Kidney glomerular epithelial cell (primary cell): ENCODE measurements around the gene TMTC3.
"Not testable (repeated sequence)": the region's sequence is repeated elsewhere in the genome, so short reads cannot be mapped to it uniquely, and the experiment has no call there.

ENCODE experiments used
- DNase-seq: peaks from one replicate; lab custom pipeline; 2025; lab: John Stamatoyannopoulos, UW

TMTC3 gene

DNA sequence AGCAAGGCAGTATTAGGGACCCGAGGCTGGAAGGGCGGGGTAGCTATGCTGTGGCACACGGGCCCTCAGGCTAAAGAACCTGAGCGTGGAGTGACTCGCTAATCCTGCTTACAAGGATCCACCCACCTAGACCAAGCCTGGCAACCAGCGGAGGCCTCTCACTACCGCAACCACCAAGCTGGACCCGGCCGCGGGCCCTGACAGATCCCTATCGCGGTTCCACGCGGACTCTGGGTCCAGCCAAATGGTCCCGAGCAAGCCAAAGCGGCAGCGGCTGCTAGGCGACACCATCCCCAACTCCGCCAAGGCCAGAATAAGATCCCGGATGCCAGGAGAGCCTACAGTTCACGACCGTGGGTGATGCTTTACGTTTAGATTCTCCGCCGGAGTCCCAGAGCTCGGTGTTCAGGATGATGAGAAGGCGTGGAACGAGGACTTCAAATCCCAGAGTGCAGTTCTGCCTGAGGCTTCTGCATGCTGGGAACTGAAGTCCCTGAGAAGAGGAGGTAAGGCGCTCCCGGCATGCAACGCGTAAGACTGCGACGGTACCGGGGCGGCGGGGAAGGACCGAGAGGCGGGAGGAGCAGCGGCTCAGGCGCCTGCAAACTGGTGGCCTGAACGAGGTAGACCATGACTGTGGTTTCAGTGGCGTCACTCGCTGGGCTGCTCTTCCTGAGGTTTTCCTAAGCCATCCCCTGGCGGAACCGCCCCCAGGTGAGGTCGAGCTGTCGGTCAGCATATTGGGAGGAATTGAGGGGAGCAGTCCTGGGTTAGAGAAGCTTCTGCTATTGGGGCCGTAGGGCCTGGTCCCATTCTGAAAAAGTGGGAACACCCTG is at the start of gene TMTC3, which contains the start of gene CEP290:
TSS of gene TMTC3 (plus strand) at position 534 of the 836 bp plus-strand sequence. CDS start 6,009 bp downstream, outside the sequence.
TSS of gene CEP290 (minus strand) at position 315 of the 836 bp plus-strand sequence. CDS start 781 bp downstream, outside the sequence.
- peak; percentile 99 for DNase-seq

DNA sequence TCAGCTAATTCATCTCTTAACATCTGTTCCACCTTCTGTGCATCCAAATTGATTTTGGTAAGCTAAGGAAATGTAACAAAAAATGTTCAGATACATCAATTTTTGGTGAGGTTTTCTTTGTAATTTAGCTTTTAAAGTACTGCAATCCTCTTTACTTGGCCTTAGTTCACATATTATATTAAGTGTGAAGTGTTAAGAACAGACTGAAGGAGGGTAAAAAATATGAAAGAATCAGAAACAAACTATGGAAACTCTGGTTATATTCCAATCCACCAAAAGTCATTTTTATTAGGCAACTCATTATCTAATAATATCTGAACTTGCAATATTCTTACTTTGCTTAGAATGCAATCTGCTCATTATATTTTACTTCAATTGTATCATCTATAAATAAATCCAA is 49.3 kb upstream of the TMTC3 start:
- no peak for DNase-seq

DNA sequence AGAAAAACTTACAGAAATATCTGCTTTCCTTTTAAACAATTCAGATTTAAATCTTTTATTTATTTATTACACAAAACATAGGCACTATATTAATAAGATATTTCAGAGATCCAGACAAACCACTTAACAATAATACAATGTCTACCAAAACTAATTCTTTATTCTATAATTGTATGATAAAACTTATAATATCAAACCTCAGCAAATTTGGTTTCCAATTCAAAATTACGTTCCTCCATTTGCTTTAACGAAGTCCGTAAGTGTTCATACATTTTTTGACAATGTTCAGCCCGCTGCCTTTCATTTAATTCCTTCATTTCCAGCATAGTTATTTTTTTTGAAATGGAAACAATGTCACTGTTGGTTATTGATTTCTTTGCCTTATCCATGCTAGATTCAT is 48.5 kb upstream of the TMTC3 start:
- DNase-seq: no peak

DNA sequence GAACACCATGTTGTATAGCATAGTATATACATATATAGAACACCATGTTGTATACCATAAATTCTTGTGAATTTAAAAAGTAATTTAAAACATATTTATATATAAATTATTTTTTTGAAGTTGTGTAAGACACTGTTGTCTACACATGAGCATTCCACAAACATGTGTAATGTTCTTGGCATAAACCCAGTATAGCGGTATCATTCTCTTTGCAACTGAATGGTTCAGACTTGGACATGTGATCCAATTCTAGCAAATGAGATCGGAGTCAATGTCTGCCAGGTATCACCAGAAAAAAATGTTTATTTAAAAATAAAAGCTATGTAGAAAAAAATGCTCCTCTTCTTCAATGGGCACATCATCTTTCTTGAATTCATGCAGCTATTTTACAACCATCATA is 34.1 kb upstream of the TMTC3 start:
- no peak for DNase-seq

DNA sequence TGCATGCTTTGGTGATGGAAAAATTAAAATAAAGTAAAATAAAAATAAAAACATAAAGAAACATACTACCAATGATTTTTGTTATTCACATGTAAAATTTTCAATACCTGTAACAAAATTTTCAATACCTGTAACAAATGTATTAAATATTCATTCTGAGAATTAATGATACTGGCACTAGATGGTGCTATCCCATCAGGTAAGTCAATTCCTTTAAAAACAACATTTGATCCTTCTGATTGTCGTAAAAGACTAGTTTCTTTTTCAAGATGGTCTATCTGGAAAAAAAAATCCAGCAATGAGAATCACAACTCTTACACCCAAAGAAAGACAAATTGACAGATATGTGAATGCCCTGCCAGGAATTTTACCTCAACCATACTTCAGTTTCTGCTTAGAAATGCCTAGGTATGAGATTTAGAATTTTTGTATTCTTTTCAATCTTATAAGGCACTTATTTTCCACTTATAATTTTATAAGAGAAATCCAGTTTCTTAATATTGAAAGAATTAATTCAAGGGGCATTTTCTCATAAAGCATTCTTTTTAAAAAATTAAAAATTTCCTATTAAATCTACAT is 30.9 kb upstream of the TMTC3 start:
- peak; percentile 45 for DNase-seq

DNA sequence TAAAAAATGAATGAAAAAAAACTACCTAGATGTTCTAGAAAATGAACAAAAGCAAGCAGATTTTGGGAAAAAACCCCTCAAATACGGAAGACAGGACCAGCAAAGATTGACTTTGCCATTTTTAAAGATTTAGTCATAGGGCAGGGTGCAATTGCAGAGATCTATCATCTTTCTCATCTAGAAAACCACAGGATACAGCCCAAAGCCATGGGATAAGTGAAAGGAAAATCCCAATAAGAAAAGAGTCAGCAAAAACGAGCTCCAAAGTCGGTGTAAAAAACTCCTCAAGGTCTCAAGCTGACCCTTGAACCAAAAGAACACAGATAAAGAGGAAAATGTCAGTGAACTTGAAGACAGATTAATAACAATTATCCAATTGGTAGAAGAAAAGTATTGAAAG is 28.2 kb upstream of the TMTC3 start:
- no peak for DNase-seq

DNA sequence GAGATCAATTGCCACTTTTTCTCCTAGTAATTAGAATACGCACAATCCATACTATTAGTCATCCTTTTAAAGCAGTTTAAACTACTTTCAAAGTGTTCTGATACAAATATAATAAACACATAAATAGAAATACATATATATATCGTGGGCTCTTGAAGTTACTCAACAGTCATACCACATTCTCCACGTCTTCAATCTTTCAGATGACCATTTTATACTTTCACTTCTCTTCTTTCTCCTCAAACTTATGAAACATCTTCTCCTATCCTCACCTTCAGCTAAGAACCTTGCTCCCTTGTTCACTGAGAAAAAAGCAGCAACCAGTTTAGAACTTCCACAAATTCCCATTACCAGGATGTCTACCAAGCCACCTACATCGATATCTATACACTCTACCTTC is 19.4 kb upstream of the TMTC3 start:
- no peak for DNase-seq

DNA sequence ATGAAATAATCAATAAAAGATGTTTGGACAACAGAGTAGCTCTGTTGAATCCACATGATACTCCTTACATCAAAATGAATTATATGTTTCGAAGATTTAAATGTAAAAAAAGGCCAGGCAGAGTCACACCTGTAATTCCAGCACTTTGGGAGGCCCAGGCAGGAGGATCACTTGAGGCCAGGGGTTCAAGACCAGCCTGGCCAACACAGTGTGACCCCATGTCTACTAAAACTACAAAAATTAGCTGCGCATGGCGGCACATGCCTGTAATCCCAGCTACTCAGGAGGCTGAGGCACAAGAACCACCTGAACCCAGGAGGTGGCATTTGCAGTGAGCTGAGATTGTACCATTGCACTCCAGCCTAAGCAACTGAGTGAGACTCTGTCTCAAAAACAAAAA is 15.0 kb upstream of the TMTC3 start:
- DNase-seq: no peak

DNA sequence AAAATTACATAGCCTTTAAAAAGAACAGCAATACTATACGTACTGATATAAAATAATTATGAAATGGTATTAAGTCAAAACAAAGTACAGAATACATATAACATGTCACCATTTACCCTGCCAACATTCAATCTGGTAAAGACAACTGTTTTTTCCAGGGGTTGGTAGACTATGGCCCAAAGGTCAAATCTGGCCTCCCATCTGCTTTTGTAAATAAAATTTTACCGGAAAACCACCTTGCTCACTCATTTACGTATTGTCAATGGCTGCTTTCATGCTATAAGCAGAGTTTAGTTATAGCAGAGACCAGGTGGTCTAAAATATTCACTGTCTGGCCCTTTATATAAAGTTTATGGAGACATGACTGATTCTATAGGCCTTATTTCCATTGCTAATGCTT is 14.3 kb upstream of the TMTC3 start:
- no peak for DNase-seq

DNA sequence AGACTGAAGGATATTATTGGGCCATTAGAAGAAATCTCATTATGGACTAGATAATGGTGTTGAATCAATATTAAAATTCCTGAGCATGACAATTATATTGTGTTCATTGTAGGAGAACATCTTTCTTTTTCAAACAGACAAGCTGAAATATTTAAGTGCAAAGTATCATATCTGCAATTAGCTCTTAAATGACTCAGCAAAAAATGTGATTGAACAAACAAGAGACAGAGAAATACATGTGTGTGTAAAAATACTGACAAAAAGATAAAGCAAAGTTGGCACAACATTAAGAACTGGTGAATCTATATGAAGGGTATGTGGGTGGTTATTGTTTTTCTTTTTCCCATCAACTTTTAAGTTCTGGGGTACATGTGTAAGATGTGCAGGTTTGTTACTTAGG is 9.7 kb upstream of the TMTC3 start:
- no peak for DNase-seq

DNA sequence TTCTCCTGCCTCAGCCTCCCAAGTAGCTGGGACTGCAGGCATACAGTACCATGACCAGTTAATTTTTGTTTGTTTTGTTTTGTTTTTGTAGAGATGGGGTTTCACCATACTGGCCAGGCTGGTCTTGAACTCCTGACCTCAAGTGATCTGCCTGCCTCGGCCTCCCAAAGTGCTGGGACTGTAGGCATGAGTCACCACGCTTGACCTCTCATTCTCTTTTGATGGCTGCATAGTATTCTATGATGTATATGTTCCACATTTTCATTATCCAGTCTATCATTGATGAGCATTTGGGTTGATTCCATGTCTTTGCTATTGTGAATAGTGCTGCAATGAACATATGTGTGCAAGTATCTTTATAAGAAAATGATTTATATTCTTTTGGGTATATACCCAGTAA is 8.9 kb upstream of the TMTC3 start:
- DNase-seq: not testable (repeated sequence)

DNA sequence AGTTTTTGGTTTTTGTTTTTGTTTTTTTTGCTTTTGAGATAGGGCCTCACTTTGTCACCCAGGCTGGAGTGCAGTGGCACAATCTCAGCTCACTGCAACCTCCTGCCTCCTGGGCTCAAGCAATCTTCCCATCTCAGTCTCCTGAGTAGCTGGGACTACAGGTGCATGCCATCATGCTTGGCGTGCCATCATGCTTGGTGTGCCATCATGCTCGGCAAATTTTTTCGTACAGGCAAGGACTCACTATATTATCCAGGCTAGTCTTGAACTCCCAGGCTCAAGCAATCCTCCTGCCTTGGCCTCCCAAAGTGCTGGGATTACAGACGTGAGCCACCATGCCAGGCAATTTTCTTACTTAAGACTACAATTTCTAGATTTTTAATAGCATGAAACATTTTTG is 2.4 kb upstream of the TMTC3 start:
- not testable (repeated sequence) for DNase-seq

DNA sequence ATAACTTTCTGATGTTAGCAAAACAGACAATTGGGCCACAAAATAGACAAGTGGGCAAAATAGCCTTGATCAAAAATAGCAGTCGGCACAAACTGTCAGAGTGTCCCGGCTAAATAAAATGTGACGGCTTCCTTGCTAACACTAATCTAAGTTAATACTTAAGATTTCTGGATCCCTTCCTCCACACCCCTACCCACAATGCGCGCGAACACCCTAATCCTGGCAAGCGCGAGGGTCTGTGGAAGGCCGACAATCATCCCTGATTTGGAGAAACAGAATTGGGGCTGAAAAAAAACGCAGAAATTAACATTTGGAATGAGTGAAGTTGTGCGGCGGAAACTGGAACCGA is 708 bp upstream of the TMTC3 start:
- no peak for DNase-seq

DNA sequence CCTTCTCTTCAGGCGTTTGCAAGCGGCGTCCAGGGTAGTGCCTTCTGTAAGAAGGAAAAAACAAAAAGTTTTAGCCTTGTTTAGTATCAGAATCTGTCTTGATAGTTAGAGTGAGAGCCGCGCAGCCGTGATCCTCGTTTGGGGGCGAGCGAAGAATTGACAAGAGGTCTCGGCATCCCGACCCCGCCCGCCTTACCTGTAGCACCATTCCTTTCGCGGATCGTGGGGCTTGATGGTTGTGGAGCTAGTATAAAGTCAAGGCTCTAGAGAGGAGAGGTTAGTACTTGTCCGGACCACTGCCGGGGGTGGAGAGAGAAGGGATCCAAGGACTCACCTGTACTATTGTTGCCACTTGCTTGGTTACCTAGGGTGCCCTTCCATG is 494 bp downstream of the TMTC3 start:
- no peak for DNase-seq

DNA sequence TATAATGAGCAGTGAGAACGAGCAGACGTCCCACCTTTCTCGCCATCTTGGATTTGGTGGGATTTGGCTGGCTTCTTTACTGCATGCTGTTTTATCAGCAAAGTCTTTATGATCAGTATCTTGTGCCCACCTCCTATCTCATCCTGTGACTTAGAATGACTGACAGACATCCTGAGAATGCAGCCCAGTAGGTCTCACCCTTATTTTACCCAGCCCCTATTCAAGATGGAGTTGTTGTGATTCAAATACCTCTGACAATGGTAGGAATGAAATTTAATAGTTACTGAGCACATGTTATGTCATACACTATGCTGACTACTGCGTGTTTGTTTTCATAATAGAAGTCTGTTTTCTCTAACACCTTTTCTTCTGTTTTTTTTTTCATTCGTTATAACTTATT is 1.9 kb downstream of the TMTC3 start:
- DNase-seq: no peak

DNA sequence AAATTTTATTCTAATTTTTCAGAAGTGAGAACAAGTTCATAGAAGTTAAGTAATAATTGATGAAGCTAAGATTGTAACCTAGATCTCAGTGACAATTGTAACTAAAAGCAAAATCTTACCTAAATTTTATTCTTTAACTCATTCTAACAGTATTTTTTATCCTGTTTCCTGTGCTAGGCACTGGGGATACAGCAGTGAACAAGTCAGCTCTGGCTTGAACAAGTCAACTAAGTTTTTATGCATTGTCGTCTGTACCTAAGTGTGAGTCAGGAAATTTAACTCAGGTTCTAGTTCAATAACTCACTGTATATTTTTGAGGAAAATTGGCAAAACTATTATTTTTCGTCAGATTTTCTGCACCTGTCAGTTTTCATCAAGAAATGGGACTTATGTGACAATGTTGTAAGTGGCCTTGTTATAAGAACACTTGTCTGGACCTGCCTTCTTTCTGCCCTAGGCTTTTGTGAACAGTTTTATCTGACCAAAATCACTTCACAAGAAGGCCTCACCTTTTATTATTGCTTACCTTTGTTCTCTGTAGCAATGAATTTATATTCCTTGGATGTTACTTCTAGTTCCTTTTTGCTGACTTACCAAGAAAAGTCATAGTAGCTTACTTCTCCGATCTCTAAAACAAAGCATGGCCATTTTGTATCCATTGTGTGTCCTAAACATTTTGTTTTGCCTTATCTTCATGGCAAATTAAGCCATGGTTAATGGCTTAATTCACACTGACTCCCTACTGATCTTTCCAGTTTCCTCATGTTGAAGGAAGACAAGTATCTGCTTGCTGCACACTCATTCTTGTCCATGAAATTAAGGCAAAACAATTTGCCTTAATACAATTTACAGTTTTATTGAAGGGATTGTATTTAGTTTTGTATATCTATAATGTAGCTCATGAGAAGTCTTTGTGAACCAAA is 2.7 kb downstream of the TMTC3 start:
- no peak for DNase-seq

DNA sequence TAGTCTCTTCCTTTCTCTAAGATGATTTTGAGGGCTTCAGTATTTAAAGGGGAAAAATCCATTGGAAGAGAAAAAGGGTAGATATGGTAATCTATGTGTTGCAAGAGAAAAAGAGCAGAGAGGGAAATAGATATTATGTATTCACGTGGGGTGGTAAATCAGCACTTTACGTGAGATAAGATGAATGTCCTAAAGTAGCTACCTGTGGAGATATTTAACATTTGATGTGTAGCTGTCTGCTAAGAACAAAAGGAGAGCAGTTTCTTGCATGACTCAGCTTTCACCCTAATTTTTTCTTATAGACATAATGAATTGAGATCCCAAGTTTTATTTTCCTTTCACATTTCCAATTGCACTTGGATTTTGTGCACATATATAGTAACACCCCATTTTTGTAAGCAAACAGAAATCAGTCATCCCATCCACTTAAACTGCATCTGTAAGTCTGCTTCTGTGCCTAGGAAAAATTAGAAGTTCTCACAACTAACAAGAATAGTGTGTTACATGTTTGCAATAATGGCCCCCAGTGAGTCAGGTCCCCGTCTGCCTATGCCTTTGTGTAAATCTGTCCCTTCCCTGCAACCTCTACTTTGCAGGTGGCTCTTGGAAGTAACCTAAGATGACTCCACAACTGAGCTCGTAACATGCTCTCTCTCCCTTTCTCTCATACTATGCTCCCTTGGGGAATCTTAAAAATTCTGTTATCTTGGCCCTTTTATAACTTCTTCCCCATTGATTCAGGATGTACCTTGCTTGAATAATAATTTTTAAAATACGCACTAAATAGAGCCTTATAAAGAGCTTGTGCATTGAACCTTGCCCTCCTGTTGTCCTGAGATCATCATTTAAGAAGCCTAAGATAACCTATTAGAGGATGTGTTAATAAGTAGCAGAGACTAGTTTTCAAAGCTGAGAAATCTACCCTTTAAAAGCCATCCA is 3.7 kb downstream of the TMTC3 start:
- DNase-seq: no peak

DNA sequence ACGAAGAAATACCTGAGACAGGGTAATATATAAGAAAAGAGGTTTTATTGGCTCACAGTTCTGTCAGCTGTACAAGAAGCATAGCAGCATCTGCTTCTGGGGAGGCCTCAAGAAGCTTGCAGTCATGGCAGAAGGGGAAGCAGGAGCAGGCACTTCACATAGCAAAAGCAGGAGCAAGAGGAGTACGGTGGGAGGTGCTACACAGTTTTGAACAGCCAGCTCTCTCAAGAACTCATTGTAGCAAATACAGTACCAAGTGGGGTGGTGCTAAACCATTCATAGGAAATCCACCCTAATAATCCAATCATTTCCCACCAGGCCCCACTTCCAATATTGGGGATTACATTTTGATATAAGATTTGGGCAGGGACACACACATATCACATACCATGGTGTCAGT is 8.0 kb downstream of the TMTC3 start:
- DNase-seq: no peak

DNA sequence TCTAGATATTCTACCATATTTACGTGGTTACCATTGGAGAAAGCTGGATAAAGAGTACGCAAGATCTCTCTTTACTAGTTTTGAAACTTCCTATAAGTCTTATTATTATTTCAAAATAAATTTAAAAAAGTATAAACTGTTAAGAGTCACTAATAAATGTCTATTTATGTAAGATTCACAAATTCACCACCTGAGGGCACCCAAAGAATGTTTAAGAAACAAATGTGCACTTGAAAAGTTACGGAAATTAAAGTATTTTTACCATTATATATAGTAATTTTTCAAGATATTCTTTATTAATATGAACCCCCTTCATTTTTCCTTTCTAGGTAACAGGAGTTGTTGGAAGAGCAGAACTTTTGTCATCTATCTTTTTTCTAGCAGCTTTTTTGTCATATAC is 11.9 kb downstream of the TMTC3 start:
- peak; percentile 22 for DNase-seq

DNA sequence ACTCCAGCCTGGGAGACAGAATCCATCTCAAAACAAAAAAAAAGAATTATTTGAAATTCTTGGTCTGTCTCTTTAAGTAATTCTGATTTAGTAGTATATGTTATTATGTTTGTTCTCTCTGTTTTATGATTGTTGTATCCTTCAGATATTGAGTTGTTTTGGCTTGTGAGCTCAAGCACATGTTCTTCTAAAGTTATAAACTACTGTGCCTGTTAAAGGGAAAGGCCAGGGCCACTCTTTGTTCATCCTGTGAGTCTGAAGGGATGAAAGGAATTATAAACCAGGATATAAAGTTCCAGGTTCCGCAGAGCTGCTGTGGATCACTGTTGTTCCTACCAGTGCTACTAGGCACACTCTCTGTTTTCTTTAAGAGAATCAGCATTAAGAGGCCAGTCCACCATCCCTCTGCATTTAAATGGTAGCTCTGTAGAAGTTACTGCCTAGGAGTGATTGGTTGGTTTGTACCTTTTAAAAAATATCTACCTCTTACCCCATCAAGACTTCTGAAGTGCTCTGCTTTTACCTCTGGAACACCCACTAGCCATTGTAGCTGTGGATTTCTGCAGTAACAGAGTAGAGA is 14.1 kb downstream of the TMTC3 start:
- no peak for DNase-seq

DNA sequence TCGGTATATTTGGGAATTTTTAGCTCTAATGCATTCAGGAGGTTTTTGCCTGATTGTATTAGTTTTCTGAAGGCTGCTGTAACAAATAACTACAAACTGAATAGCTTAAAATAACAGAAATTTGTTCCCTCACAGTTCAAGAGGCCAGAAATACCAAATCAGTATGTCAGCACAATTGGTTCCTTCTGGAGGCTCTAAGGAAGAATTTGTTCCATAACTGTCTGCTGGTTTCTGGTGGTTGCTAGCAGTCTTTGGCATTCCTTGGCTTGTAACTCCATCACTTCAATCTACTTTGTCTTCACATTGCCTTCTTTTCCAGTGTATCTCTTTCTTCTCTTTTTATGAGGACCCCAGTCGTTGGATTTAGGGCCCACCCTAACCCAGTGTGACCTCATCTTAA is 21.3 kb downstream of the TMTC3 start:
- DNase-seq: no peak
